Progenitor cell of endocrine pancreas (in vitro differentiated cells): ENCODE data around the gene NLGN1. TPM values are rescaled to one million over a fixed set of nuclear protein-coding genes. Genes with fewer than 3 reads are reported as not detected.

Experiments
- DNase-seq: peaks from one replicate; pipeline ENCODE4 v3.0.0; 2021; ENCODE audit warnings: low spot score; ENCODE audit not compliant: unreplicated experiment
- H3K27ac Mint-ChIP-seq: 2 replicates; pipeline ENCODE4 v1.8.0; 2021; ENCODE audit warnings: mild to moderate bottlenecking, moderate library complexity, mixed read lengths
- H3K27me3 Mint-ChIP-seq: 2 replicates; pipeline ENCODE4 v1.8.0; 2021; ENCODE audit warnings: mixed read lengths
- H3K36me3 Mint-ChIP-seq: 2 replicates; pipeline ENCODE4 v1.8.0; 2022; ENCODE audit warnings: mixed read lengths; ENCODE audit not compliant: insufficient read depth
- H3K4me1 Mint-ChIP-seq: 2 replicates; pipeline ENCODE4 v1.8.0; 2021; ENCODE audit warnings: low read depth, mixed read lengths
- H3K4me3 Mint-ChIP-seq: 2 replicates; pipeline ENCODE4 v1.8.0; 2021; ENCODE audit warnings: low read depth, mild to moderate bottlenecking, moderate library complexity, mixed read lengths
- H3K9me3 Mint-ChIP-seq: 2 replicates; pipeline ENCODE4 v1.8.0; 2021; ENCODE audit warnings: low read depth, mixed read lengths
- CTCF ChIP-seq: fragments of 200-600 bp; sonication (generic); IDR thresholded peaks from one replicate; pipeline ENCODE4 v1.5.0; 2021; ENCODE audit warnings: antibody characterized with exemption, mild to moderate bottlenecking; ENCODE audit not compliant: unreplicated experiment
- total RNA-seq: library from RNA; stranded (reverse); gene quantifications from 2 replicates; pipeline ENCODE4 v1.2.1, GENCODE V29; 2021

The NLGN1 gene
- total RNA-seq, 1 donor from 2014 or later: 5.7 TPM

GRCh38 chr3:173463250-173463649 is 65.7 kb downstream of the NLGN1 start:
- TF ChIP-seq CTCF: no peak
- Mint-ChIP-seq H3K36me3 (no peaks in the 10 kb centered on the region), H3K9me3 (no peaks in the 10 kb centered on the region), H3K27me3 (no peaks in the 10 kb centered on the region), H3K4me1 (peaks cover 2% of the 10 kb centered on the region), H3K4me3 (no peak overlapping the region), H3K27ac (no peak overlapping the region)
- DNase-seq: no peak

- no peak for DNase-seq
Observed at GRCh38 chr3:173465112-173465511, 67.6 kb downstream of the NLGN1 start.

GRCh38 chr3:173465898-173466678 is 68.5 kb downstream of the NLGN1 start:
- no peak for TF ChIP-seq CTCF
- Mint-ChIP-seq H3K27me3 (no peaks in the 10 kb centered on the region), H3K36me3 (no peaks in the 10 kb centered on the region), H3K9me3 (no peaks in the 10 kb centered on the region), H3K4me1 (peaks cover 2% of the 10 kb centered on the region), H3K27ac (no peak overlapping the region), H3K4me3 (no peak overlapping the region)
- no peak for DNase-seq

More at GRCh38 chr3:173465112-173465511, 67.6 kb downstream of the NLGN1 start:
- no peak overlapping the region for H3K27ac Mint-ChIP-seq
- peaks cover 2% of the 10 kb centered on the region for H3K4me1 Mint-ChIP-seq
- no peaks in the 10 kb centered on the region for H3K36me3 Mint-ChIP-seq
- H3K4me3 Mint-ChIP-seq: no peak overlapping the region
- no peaks in the 10 kb centered on the region for H3K27me3 Mint-ChIP-seq
- H3K9me3 Mint-ChIP-seq: no peaks in the 10 kb centered on the region
- TF ChIP-seq CTCF: no peak

GRCh38 chr3:173467501-173467900 is 70.0 kb downstream of the NLGN1 start:
- H3K4me1 Mint-ChIP-seq: peaks cover 2% of the 10 kb centered on the region
- H3K27me3 Mint-ChIP-seq: no peaks in the 10 kb centered on the region
- H3K36me3 Mint-ChIP-seq: no peaks in the 10 kb centered on the region
- no peak overlapping the region for H3K27ac Mint-ChIP-seq
- no peak for TF ChIP-seq CTCF
- no peaks in the 10 kb centered on the region for H3K9me3 Mint-ChIP-seq
- H3K4me3 Mint-ChIP-seq: no peak overlapping the region
- no peak for DNase-seq

- H3K27ac Mint-ChIP-seq: no peak overlapping the region
- no peaks in the 10 kb centered on the region for H3K36me3 Mint-ChIP-seq
- peaks cover 8% of the 10 kb centered on the region for H3K9me3 Mint-ChIP-seq
- DNase-seq: no peak
- no peaks in the 10 kb centered on the region for H3K4me1 Mint-ChIP-seq
- H3K27me3 Mint-ChIP-seq: no peaks in the 10 kb centered on the region
- TF ChIP-seq CTCF: no peak
- no peak overlapping the region for H3K4me3 Mint-ChIP-seq
Observed at GRCh38 chr3:173473237-173473636, 75.7 kb downstream of the NLGN1 start.
